Measurements from ENCODE around the gene VWA5B2. TPM values are rescaled to one million over a fixed set of nuclear protein-coding genes. Genes with fewer than 3 reads are reported as not detected.

VWA5B2 gene
- polyA plus RNA-seq, 1 donor from 2014 or later, result 0.33 TPM

DNA sequence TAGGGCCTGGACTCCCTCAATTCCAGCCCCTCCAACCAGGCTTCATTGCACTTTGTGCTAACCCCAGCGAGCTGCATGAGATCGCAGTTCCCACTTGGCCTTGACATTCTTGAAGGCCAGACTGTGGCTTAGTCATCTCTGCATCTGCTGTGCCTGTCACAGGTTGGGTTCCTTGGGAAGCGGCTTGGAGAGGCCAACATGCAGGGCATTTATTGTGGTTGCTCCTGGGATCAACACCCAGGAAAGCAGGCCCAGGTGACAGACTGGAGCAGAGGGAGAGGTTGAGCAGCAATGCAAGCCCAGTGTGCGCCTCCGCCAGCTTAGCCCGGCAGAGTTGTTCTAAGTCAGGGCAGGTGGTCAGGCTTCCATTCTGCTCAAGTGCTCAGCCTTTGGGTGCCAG is 32.8 kb upstream of the VWA5B2 start:
- Histone ChIP-seq H3K36me3 (ENCODE audit: insufficient read depth, low read length) (no peaks in the 10 kb centered on the region), H3K9ac (ENCODE audit: low read length) (no peak overlapping the region), H3K27me3 (ENCODE audit: insufficient read depth, low read depth, low read length) (no peaks in the 10 kb centered on the region), H3K9me2 (ENCODE audit: insufficient read depth, low read length) (no peaks in the 10 kb centered on the region), H3K9me3 (ENCODE audit: low read length) (no peaks in the 10 kb centered on the region), H2AFZ (ENCODE audit: low read depth, low read length) (no peak overlapping the region), H3K79me2 (replicated peaks; ENCODE audit: insufficient read depth, low read length) (no peaks in the 10 kb centered on the region), H3F3A (ENCODE audit: insufficient read depth, low read length, poor library complexity, severe bottlenecking) (no peaks in the 10 kb centered on the region), H3K4me3 (ENCODE audit: low read length) (no peak overlapping the region), H3K4me2 (ENCODE audit: low read length) (no peak overlapping the region), H4K20me1 (ENCODE audit: insufficient read depth) (no peaks in the 10 kb centered on the region), H3K27ac (ENCODE audit: low read length) (no peak overlapping the region)
- TF ChIP-seq POLR2AphosphoS5 (IDR thresholded peaks at IDR 0.05), result no peak
- TF ChIP-seq, protein P1, sequence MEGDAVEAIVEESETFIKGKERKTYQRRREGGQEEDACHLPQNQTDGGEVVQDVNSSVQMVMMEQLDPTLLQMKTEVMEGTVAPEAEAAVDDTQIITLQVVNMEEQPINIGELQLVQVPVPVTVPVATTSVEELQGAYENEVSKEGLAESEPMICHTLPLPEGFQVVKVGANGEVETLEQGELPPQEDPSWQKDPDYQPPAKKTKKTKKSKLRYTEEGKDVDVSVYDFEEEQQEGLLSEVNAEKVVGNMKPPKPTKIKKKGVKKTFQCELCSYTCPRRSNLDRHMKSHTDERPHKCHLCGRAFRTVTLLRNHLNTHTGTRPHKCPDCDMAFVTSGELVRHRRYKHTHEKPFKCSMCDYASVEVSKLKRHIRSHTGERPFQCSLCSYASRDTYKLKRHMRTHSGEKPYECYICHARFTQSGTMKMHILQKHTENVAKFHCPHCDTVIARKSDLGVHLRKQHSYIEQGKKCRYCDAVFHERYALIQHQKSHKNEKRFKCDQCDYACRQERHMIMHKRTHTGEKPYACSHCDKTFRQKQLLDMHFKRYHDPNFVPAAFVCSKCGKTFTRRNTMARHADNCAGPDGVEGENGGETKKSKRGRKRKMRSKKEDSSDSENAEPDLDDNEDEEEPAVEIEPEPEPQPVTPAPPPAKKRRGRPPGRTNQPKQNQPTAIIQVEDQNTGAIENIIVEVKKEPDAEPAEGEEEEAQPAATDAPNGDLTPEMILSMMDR (IDR thresholded peaks at IDR 0.05; ENCODE audit: poor library complexity, severe bottlenecking), result no peak
- TF ChIP-seq TAF1 (IDR thresholded peaks at IDR 0.05; ENCODE audit: low read depth), result no peak
- no peak for TF ChIP-seq RAD21 (conservative IDR thresholded peaks at IDR 0.05)
- TF ChIP-seq EZH2 (IDR thresholded peaks at IDR 0.05; ENCODE audit: borderline replicate concordance, insufficient read depth, low read length, poor library complexity, severe bottlenecking), result no peak
- TF ChIP-seq MXI1 (conservative IDR thresholded peaks at IDR 0.05; ENCODE audit: poor library complexity, severe bottlenecking), result no peak
- TF ChIP-seq SMC3 (conservative IDR thresholded peaks at IDR 0.05; ENCODE audit: poor library complexity), result no peak
- no peak for TF ChIP-seq EP300 (conservative IDR thresholded peaks at IDR 0.05; ENCODE audit: poor library complexity, severe bottlenecking)
- TF ChIP-seq REST (IDR thresholded peaks at IDR 0.05; ENCODE audit: borderline replicate concordance), result no peak

DNA sequence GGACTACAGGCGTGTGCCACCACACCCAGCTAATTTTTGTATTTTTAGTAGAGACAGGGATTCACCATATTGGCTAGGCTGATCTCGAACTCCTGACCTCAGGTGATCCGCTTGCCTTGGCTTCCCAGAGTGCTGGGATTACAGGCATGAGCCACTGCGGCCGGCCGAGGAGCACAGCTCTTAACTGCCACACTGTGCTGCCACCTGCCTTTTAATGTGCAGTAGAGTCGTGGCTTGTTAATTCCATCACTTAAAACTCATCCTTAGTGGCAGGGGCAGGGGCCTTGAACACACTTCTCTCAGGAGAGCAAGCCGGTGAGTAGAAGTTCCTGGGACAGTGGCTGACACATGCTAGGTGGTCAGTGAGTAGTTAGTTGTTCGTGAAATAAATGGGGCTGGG is 30.9 kb upstream of the VWA5B2 start:
- no peaks in the 10 kb centered on the region for H3K79me2 ChIP-seq (replicated peaks; ENCODE audit: insufficient read depth, low read length)
- H4K20me1 ChIP-seq (ENCODE audit: insufficient read depth), result no peaks in the 10 kb centered on the region
- H3K27me3 ChIP-seq (ENCODE audit: insufficient read depth, low read depth, low read length), result no peaks in the 10 kb centered on the region
- no peak overlapping the region for H3K4me3 ChIP-seq (ENCODE audit: low read length)
- H3K9me3 ChIP-seq (ENCODE audit: low read length), result no peaks in the 10 kb centered on the region
- no peak overlapping the region for H2AFZ ChIP-seq (ENCODE audit: low read depth, low read length)
- H3K4me2 ChIP-seq (ENCODE audit: low read length), result no peak overlapping the region
- no peak overlapping the region for H3K9ac ChIP-seq (ENCODE audit: low read length)
- no peak for TF ChIP-seq POLR2AphosphoS5 (IDR thresholded peaks at IDR 0.05)
- no peak for TF ChIP-seq EZH2 (IDR thresholded peaks at IDR 0.05; ENCODE audit: borderline replicate concordance, insufficient read depth, low read length, poor library complexity, severe bottlenecking)
- TF ChIP-seq, protein P1 (IDR thresholded peaks at IDR 0.05; ENCODE audit: poor library complexity, severe bottlenecking), result no peak
- no peak for TF ChIP-seq RAD21 (conservative IDR thresholded peaks at IDR 0.05)
- TF ChIP-seq EP300 (conservative IDR thresholded peaks at IDR 0.05; ENCODE audit: poor library complexity, severe bottlenecking), result no peak
- no peak for TF ChIP-seq SMC3 (conservative IDR thresholded peaks at IDR 0.05; ENCODE audit: poor library complexity)
- TF ChIP-seq REST (IDR thresholded peaks at IDR 0.05; ENCODE audit: borderline replicate concordance), result no peak
- no peak for TF ChIP-seq MXI1 (conservative IDR thresholded peaks at IDR 0.05; ENCODE audit: poor library complexity, severe bottlenecking)
- no peak for TF ChIP-seq TAF1 (IDR thresholded peaks at IDR 0.05; ENCODE audit: low read depth)
- no peak overlapping the region for H3K27ac ChIP-seq (ENCODE audit: low read length)
- H3K36me3 ChIP-seq (ENCODE audit: insufficient read depth, low read length), result no peaks in the 10 kb centered on the region
- H3K9me2 ChIP-seq (ENCODE audit: insufficient read depth, low read length), result no peaks in the 10 kb centered on the region
- H3F3A ChIP-seq (ENCODE audit: insufficient read depth, low read length, poor library complexity, severe bottlenecking), result no peaks in the 10 kb centered on the region

Data from neural cell (in vitro differentiated cells).